OCI-LY7 (cell line): ENCODE data around the gene LSM4. TPM values are rescaled to one million over a fixed set of nuclear protein-coding genes. Genes with fewer than 3 reads are reported as not detected.

Experiments
- BruUV-seq: library from RNA; stranded (reverse); fragments of 400-500 nt; replicated peaks from 2 replicates; lab custom pipeline; 2021; lab: Mats Ljungman, UMichigan
- CTCF ChIA-PET: fragments of 300-600 bp; sonication (Branson Sonifier 250); formaldehyde crosslinking; loops from one replicate; lab custom pipeline; 2022; ENCODE audit warnings: antibody characterized with exemption; ENCODE audit not compliant: unreplicated experiment; lab: Charles Lee
- POLR2A ChIA-PET: fragments of 300-600 bp; sonication (Branson Sonifier 250); formaldehyde crosslinking; loops from one replicate; lab custom pipeline; 2022; ENCODE audit warnings: antibody characterized with exemption; lab: Charles Lee
- DNase-seq: peaks from one replicate; pipeline ENCODE4 v3.0.0-alpha.2; 2015; ENCODE audit warnings: low spot score
- H2AFZ ChIP-seq: fragments of 200-600 bp; sonication (generic), shearing (Covaris generic); 2 replicates; pipeline ENCODE4 v1.6.1; 2014; ENCODE audit warnings: mild to moderate bottlenecking, antibody characterized with exemption, low read length, moderate library complexity
- H3K27ac ChIP-seq: fragments of 200-600 bp; sonication (generic); 2 replicates; pipeline ENCODE4 v1.5.1; 2014; ENCODE audit warnings: mixed run types, low read depth, mild to moderate bottlenecking, moderate library complexity, low read length, inconsistent platforms; ENCODE audit not compliant: poor library complexity, severe bottlenecking
- H3K36me3 ChIP-seq: fragments of 200-600 bp; sonication (generic); 2 replicates; pipeline ENCODE4 v1.6.1; 2014; ENCODE audit warnings: mild to moderate bottlenecking, antibody characterized with exemption, low read length, moderate library complexity, mixed read lengths; ENCODE audit not compliant: insufficient read depth
- H3K4me1 ChIP-seq: fragments of 200-600 bp; sonication (generic); 2 replicates; pipeline ENCODE4 v1.5.1; 2014; ENCODE audit warnings: mild to moderate bottlenecking, low read length; ENCODE audit not compliant: insufficient read depth, poor library complexity, severe bottlenecking
- H3K4me2 ChIP-seq: fragments of 200-600 bp; sonication (generic); 2 replicates; pipeline ENCODE4 v1.6.1; 2014; ENCODE audit warnings: mild to moderate bottlenecking, low read length
- H3K4me3 ChIP-seq: fragments of 200-600 bp; sonication (generic); 2 replicates; pipeline ENCODE4 v1.5.1; 2014; ENCODE audit warnings: mild to moderate bottlenecking, low read depth, low read length; ENCODE audit not compliant: poor library complexity, severe bottlenecking
- H3K79me2 ChIP-seq: fragments of 200-600 bp; sonication (generic); 2 replicates; pipeline ENCODE4 v1.6.1; 2016; ENCODE audit warnings: low read depth, mild to moderate bottlenecking, low read length, moderate library complexity, mixed read lengths; ENCODE audit not compliant: insufficient read depth
- H3K9me2 ChIP-seq: fragments of 200-600 bp; sonication (generic); 2 replicates; pipeline ENCODE4 v1.6.1; 2016; ENCODE audit warnings: mild to moderate bottlenecking, low read length, mixed read lengths; ENCODE audit not compliant: insufficient read depth
- H3K9me3 ChIP-seq: fragments of 200-600 bp; sonication (generic); 2 replicates; pipeline ENCODE4 v1.6.1; 2014; ENCODE audit warnings: mild to moderate bottlenecking, mixed run types, low read length, mixed read lengths
- H4K20me1 ChIP-seq: fragments of 200-600 bp; sonication (generic); 2 replicates; pipeline ENCODE4 v1.6.1; 2014; ENCODE audit warnings: mild to moderate bottlenecking, antibody characterized with exemption, low read length, moderate library complexity, mixed read lengths; ENCODE audit not compliant: insufficient read depth
- CTCF ChIP-seq: fragments of 200-600 bp; sonication (generic); conservative IDR thresholded peaks from 2 replicates; pipeline ENCODE4 v1.5.1; 2014; ENCODE audit warnings: mild to moderate bottlenecking, antibody characterized with exemption, low read length, moderate library complexity, mixed read lengths
- EZH2phosphoT487 ChIP-seq: fragments of 200-600 bp; sonication (generic); IDR thresholded peaks from 2 replicates; pipeline ENCODE4 v1.6.1; 2018; ENCODE audit warnings: low read depth, borderline replicate concordance, mild to moderate bottlenecking, mixed run types, antibody characterized with exemption, low read length, moderate library complexity, mixed read lengths
- intact Hi-C: fragments of 100-400 bp; cut with micrococcal nuclease; formaldehyde crosslinking; loops from one replicate; pipeline ENCODE4 v1.10.0; 2022; ENCODE audit not compliant: unreplicated experiment
- total RNA-seq, 2 experiments: library from RNA; depleted of rRNA in 1 of 2; stranded (reverse); fragments of >200 nt in 1 of 2; shearing (Covaris generic) in 1 of 2; gene quantifications; 2 replicates each; pipeline ENCODE4 v1.2.3, GENCODE V29; 2014 to 2022

Gene LSM4
- total RNA-seq, 2 experiments from 2014 or later: 232 to 451 TPM

GRCh38 chr19:18274781-18275356, 48.0 kb downstream of the LSM4 start:
- peaks cover 13% of the 10 kb centered on the region for H3K4me1 ChIP-seq
- peaks cover 10% of the 10 kb centered on the region for H4K20me1 ChIP-seq
- TF ChIP-seq CTCF (no peak), EZH2phosphoT487 (no peak)
- no peak overlapping the region for H3K4me2 ChIP-seq
- no peak overlapping the region for H3K4me3 ChIP-seq
- H3K9me2 ChIP-seq: no peaks in the 10 kb centered on the region
- ChIA-PET CTCF (interaction anchor here (0.6 kb wide), 1 partner anchor 1176 kb away, joined by 3 read pairs; no protein-coding TSS in a partner anchor), POLR2A (interaction anchor here (1.4 kb wide), 1 partner anchor 46 kb away, joined by 5 read pairs; no protein-coding TSS in a partner anchor)
- peaks cover 16% of the 10 kb centered on the region; the same call in 1 of the 2 replicates for H3K36me3 ChIP-seq
- BruUV-seq: no TSS peak
- no peak for DNase-seq
- H3K79me2 ChIP-seq: peaks cover 18% of the 10 kb centered on the region; the same call in 1 of the 2 replicates
- H2AFZ ChIP-seq: no peak overlapping the region
- intact Hi-C loops: no loop called here
- no peaks in the 10 kb centered on the region for H3K9me3 ChIP-seq
- H3K27ac ChIP-seq: no peak overlapping the region

GRCh38 chr19:18274219-18274780, 48.6 kb downstream of the LSM4 start, which contains the start of gene IQCN:
IQCN (minus strand) TSS chr19:18274452; CDS start chr19:18269478, 4,974 bp downstream.
- Histone ChIP-seq H3K4me1 (peaks cover 13% of the 10 kb centered on the region), H3K9me2 (no peaks in the 10 kb centered on the region), H3K4me3 (no peak within 1 kb of the TSS), H3K36me3 (peaks cover 15% of the 10 kb centered on the region; the same call in 1 of the 2 replicates), H3K79me2 (peaks cover 15% of the 10 kb centered on the region; the same call in 1 of the 2 replicates), H3K4me2 (no peak within 1 kb of the TSS), H3K27ac (no peak within 1 kb of the TSS), H3K9me3 (no peaks in the 10 kb centered on the region), H2AFZ (no peak within 1 kb of the TSS), H4K20me1 (peaks cover 10% of the 10 kb centered on the region)
- intact Hi-C loops: no loop called here
- ChIA-PET CTCF (no interaction called here), POLR2A (interaction anchor here (1.4 kb wide), 1 partner anchor 47 kb away, joined by 5 read pairs; no protein-coding TSS in a partner anchor)
- DNase-seq: no peak
- TF ChIP-seq EZH2phosphoT487 (no peak), CTCF (no peak)
- BruUV-seq: no TSS peak
